HG02642 (cell line): Measurements from ENCODE around the gene POMT1.
"Not testable (repeated sequence)": the region's sequence is repeated elsewhere in the genome, so short reads cannot be mapped to it uniquely, and the experiment has no call there.

ENCODE experiments used
- ATAC-seq: cut with Tn5 transposase; IDR thresholded peaks from one replicate; pipeline ENCODE4 v1.9.1; 2021; ENCODE audit warnings: mild to moderate bottlenecking; ENCODE audit not compliant: unreplicated experiment, poor library complexity

POMT1 gene

DNA sequence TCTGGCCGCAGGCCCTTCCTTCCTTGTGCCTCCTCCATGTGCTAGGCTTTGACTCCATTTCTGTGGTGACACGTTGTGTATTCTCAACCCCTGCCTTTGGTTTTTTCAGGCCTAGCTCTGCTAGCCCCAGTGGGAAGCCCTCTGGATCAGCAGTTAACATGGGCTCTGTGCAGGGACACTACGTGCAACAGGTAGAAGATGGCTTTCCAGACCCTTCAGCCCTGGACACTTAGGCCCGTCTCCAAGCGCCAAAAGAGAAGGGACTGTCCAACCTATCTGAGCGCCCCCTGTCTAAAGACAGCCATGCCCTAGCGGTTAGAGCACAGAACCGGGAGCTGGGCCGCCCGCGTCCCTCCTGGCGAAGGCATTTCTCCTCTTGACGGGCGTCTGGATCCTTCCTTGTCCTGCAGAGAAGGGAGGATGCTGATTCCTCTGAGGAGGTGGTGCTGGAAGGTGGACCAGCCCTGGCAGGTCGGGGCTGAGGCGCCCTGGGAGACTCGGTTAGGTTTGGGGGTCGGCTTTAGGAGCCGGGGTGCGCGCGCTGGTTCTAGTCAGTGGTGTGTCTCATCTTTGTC lies 8.3 kb upstream of the POMT1 start:
- ATAC-seq, result no peak

DNA sequence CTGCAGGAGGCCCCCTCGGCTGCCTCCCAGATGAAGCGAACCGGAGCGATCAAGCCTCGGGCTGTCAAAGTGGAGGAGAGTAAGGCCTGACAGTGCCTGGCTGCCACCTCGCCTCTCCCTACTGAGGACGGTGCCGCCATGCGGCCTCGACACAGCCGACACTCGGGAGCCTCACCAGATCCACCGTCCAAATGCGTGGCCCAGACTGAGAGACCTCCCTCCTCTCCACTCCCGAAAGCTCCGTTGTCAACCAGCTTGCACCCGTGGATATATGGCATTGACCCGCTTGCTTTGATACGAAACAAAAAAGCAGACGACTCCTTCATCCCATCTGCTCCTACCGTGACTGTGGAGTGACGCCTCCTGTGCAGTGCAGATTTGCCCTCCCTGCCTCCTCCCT lies 6.9 kb upstream of the POMT1 start:
- ATAC-seq, result no peak

DNA sequence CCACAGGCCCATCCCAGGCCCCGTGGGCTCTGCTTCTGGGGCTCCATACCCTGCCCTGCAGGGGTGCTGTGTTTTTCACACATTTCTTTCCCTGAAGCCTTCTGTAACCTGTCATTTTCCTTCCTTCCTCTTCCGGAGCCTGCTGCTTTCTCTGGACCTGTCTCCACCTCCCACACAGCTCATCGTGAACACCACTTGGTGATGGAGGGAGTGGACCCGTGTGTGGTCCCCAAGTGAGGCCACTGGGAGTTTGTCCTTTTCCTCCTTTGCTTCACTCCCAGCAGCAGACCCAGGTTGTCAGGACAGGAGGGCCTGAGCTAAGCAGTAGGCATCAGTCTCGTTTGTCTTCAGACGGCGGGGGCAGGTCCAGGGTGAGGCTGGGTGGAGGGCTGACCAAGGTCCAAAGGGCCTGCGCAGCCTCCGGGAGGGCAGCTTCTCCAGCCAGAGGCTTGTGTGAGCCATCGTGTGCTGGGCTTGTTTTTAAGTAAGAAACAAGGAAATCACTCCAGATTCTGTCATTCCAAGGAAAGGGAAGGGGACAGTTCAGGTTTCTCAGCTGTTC lies 5.8 kb upstream of the POMT1 start:
- ATAC-seq, result no peak

DNA sequence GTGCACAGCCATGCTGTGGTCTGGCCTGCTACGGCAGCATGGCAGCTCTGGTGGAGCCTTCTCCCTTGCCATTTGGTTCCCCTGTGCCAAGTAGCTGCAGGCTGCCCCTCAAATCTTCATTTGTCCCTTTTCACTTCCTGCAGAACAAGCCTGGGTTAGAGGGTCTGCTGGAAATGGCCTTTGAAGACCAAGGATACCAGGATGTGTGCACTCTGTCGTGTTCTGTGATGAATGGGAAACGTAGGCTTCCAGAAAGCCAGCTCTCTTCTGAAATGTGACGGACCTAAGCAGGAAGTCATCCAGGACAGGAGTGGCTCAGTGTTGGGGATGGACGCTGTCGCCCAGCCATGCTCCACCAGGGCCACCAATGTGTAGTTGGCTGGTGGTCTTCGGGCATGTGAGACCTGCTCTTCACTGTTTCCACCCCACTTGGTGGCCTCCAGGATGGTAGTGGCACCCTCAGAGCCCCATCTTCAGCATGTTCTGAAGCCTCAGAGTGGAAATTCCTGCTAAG lies 3.4 kb upstream of the POMT1 start:
- no peak for ATAC-seq

DNA sequence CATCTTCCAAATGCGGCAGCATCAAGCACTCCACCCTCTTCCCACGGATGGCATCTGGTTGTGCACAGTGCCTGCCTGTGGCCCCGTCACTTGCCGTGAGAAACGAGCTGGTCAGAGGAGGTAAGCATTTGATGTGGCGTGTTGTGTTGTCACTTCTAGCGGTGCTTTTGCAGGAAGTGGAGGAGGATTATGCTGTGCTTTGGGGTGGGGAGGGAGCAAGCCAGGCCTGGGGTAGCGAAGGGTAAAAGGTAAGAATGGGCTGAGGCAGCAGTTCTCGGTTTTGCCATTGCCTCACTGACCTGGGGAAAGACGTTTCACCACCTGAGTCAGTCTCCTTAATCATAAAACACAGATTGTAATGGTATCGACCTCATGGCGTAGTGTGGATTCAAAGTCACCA lies 2.3 kb upstream of the POMT1 start:
- ATAC-seq, result no peak

DNA sequence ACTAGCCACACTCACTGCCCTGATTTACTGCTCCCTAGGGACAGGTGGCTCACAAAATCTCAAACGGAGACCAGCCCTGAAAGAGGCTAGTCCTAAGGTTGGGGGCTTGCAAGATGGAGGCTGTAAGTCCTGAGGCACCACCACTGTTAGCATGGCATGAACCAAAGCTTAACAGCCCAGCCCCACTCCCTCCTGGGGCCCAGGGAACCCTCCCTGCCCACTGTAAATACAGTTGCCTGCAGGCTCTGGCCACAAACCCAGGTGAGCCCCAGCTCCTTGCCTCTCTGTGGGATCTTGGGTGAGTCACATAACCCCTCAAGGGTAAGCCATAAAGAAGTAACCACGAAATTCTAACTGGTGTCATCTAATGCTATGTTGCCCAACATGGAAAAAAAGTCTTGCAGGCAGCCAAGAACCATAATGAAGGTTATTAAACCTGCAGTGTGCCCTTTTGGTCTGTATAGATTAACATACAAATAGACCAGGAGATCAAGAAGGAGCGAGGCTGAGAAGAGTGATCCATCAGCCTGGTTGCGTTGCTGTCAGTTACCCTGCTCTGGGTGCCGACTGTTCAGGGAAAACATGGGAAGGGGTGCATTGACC lies 1.7 kb upstream of the POMT1 start:
- ATAC-seq, result no peak

DNA sequence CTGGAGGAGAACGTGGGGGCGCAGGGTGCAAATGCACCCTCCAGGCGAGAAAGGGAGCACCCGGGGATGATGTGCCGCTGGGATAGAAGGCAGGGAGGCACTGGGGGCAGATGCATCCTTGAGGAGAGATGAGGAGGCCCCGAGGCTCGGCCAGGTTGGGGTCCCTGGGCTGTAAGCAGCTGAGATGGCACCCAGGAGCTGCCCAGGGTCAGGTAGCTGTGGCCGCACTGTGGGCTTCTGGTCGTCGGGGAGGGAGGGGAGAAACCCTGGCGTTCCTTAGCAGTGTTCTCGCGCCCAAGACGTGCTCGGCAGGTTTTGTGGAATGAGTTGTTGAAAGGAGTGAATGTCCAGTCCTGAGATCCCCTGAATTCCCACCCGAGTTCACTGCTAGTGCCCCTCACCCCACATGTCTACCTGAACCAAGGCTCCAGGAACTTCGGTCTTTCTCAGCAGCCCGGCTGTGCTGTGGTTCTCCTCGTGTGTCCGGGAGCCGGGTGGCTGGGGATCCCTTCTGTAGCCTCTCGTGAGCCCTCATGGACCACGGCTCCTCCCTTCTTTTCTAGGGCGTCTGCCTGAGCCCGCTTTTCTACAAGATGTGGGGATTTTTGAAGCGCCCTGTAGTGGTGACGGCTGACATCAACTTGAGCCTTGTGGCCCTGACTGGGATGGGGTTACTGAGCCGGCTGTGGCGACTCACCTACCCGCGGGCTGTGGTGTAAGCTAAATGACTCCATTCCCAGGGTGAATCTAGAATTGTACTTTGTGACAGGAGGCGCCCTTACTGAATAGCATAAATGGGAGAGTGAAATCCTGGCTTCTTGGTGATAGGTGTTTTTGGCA lies 1.1 kb downstream of the POMT1 start:
- peak; percentile 1 for ATAC-seq

DNA sequence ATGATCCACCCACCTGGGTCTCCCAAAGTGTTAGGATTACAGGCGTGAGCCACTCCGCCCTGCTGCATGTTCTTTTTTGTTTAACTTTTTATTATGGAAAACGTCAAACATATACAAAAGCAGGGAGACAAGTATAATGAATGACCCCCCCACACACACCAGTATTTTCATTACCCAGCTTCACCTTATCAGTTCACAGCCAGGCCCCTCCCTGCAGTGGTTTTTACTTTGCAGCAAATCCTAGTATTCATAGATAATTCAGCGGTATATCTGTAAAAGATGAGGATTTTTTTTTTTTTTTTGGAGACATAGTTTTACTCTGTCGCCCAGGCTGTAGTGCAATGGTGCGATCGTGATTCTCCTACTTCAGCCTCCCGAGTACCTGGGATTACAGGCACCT lies 2.3 kb downstream of the POMT1 start:
- ATAC-seq, result no peak

DNA sequence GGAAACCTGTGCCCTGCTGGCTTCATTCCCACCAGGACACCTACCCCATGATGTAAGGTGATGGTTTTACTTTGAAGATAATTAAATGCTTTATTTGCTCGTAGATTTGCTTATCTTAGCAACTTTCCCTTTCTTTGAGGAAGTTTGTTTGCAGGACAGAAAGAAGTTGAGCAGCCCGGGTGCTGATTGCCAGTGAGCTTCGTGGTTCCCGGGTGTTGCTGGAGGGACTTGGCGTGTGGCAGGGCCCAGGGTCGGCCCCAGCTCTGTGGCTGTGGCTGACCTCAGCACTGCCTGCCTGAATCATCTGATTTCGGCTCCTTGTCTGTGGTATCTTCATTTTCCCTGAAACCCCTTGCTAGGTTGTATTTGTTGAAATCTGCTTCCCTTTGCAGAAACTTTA lies 8.7 kb downstream of the POMT1 start:
- no peak for ATAC-seq

DNA sequence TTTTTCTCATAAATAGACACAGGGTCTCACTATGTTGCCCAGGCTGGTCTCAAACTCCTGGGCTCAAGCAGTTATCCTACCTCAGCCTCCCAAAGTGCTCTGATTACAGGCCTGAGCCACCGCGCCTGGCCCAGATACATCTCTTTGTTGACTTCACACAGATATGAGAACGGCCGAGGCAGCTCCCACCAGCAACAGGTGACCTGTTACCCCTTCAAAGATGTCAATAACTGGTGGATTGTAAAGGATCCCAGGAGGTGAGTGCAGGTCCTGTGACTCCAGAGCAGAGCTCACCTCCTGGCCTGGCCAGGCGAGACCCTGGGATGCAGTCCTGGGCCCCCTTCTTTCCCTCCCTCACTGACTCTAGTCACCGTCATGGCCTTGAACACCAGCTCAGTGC lies 9.2 kb downstream of the POMT1 start:
- ATAC-seq, result no peak

DNA sequence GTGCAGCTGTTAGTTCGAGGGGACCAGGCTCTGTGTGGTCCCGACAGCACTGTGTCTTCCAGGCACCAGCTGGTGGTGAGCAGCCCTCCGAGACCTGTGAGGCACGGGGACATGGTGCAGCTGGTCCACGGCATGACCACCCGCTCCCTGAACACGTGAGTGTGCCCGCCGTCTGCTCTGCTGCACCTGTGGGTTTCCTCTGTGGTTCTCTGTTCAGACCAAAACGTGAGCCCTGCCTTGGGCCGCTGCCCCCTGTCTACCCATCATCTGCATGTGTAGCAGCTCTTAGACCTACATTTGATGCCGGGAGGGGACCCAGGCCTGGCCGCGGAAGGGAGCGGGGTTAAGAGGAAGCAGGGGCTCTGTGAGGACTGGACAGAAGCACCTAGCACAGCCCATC lies 10.5 kb downstream of the POMT1 start:
- no peak for ATAC-seq

DNA sequence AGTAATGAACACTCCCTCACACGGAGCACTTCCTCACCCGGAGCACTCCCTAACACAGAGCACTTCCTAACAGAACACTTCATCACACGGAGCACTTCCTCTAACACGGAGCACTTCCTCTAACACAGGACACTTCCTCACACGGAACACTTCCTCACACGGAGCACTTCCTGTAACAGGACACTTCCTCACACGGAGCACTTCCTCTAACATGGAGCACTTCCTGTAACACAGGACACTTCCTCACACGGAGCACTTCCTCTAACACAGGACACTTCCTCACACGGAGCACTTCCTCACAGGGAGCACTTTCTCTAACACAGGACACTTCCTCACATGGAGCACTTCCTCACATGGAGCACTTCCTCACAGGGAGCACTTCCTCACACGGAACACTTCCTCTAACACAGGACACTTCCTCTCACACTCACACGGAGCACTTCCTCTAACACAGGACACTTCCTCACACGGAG lies 12.9 kb downstream of the POMT1 start:
- ATAC-seq, result not testable (repeated sequence)

DNA sequence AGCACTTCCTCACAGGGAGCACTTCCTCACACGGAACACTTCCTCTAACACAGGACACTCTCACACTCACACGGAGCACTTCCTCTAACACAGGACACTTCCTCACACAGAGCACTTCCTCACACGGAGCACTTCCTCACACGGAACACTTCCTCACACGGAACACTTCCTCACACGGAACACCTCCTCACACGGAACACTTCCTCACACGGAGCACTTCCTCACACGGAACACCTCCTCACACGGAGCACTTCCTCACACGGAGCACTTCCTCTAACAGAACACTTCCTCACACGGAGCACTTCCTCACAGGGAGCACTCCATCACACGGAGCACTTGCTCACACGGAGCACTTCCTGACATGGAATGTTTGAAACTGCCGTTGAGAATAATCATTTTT lies 13.4 kb downstream of the POMT1 start:
- ATAC-seq, result no peak

DNA sequence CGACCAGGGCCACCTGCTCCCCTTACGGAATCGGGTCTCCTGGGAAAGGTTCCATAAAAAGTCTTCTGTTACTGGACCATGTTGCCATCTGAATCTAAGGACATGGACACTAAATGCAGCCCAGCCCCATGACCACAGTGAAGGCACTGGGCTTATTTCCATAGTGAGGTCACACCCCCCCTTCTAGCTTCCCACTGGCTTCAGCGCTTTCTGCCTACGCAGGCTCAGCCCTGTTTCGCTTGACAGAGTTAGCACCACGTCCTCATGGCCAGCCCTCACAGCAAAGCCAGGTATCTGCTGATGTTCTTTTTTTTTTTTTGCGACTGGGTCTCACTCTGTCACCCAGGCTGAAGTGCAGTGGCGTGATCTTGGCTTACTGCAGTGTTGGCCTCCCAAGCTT lies 14.2 kb downstream of the POMT1 start:
- ATAC-seq, result no peak

DNA sequence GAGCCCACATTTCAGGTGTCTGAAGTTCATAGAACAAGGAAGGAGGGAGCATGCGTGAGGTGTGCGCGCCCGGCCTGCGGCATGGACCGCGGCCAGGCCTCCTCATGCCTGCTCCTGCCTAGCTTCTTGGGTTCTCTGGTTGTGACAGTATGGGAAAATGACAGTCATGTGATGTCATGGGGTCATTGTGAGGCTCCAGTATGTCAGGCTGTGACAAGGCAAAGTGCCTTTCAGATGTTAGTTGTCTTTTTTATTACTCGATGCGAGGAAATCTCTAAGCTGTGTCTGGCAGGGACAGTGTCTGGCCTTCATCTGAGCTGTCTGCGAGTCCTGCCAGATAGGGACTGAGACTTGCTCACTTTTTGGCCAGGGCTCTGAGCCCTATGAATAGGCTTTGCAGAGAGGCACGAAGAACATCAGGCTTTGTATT lies 15.1 kb downstream of the POMT1 start:
- ATAC-seq, result no peak

DNA sequence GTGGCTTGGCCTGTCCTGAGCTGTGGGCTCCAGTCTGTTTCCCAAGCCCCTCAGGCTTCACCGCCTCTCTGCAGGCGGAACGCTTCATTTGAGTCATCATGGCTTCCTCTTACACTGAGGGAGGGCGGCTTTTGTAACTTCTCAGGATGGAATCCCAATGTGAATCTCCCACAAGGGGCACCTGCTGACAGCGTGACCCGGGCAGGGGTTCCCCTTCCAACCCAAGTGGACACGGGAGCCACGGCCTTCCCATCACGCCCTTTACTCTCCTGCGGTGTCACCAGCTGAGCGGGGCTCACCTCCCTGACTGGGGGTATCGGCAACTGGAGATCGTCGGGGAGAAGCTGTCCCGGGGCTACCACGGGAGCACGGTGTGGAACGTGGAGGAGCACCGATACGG lies 15.8 kb downstream of the POMT1 start:
- no peak for ATAC-seq

DNA sequence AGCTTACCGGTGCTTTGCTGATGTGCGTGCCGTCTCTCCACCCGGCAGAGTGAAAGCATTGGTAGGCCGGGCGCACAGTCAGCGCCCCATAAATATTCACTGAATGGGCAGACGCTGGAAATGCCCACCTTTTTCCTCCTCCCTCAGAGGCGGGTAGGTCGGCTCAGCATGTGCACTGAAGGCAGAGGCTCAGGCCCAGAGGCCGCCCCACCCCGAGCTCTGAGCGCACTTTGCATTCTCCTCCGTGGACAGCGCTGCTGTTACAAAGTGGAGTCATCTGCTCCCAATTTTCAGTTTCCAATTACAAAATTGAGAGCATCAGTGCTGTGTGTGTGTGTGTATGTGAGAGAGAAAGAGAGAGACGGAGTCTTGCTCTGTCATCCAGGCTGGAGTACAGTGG lies 17.8 kb downstream of the POMT1 start:
- no peak for ATAC-seq

DNA sequence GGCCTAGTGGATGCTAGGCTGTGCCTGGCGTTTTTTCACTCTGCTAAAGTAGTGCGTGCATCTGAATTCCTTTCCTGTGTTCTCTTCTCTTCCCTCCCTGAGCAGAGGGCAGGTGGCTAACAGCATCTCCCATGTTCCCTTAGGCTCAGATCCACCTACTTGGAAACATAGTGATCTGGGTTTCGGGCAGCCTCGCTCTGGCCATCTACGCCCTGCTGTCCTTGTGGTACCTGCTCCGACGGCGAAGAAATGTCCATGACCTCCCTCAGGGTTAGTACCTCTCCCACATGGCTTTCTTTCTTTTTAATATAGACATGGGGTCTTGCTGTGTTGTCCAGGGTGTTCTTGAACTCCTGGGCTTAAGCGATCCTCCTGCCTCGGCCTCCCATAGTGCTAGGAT lies 18.5 kb downstream of the POMT1 start:
- no peak for ATAC-seq

DNA sequence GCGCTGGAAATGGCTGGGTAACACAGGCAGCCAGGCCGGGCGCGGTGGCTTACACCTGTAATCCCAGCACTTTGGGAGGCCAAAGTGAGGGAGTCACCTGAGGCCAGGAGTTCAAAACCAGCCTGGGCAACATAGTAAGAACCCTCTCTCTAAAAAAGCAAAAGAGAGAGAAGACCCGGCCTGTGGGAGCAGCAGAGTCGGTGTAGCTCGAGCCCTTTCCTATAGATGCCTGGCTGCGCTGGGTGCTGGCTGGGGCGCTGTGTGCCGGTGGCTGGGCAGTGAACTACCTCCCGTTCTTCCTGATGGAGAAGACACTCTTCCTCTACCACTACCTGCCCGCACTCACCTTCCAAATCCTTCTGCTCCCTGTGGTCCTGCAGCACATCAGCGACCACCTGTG lies 19.1 kb downstream of the POMT1 start:
- ATAC-seq, result no peak

DNA sequence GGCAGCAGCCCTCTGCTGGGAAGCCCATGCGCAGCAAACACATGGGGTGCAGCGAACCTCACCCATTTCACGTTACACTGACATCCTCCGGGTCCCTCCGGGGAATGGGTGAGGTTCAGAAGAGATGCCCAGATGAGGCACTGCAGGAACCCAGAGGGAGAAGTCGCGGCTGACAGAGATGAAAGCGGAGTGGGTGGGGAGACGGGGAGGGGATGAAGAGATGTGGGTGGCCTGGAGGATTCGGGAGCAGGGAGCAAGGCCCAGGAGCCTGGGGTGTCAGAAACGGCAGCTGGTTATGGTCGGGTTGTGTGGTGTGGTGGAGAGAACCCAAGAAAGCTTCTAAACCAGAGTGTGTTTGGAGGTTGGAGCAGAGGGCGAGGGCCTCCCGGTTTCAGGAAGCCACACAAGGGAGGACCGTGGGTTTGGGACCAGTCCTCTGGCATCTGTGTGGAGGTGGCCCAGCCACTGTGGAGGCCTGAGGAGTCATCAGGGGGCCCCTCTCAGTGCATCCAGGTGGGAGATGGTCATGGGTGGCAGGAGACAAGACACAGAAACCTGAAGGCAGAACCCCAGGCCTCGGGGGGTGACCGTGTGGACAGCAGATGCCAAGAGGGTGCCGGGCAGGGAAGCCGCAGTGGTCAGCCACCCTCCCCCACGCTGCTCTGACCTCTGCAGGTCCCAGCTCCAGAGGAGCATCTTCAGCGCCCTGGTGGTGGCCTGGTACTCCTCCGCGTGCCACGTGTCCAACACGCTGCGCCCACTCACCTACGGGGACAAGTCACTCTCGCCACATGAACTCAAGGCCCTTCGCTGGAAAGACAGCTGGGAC lies 19.8 kb downstream of the POMT1 start:
- no peak for ATAC-seq
